Kidney glomerular epithelial cell (primary cell): Measurements from ENCODE around the gene TTC33.
"Not testable (repeated sequence)": the region's sequence is repeated elsewhere in the genome, so short reads cannot be mapped to it uniquely, and the experiment has no call there.

Experiments
- DNase-seq: peaks from one replicate; lab custom pipeline; 2025; lab: John Stamatoyannopoulos, UW

Gene TTC33

GRCh38 chr5:40779561-40779960 lies 23.8 kb upstream of the TTC33 start:
- DNase-seq: no peak

- DNase-seq: no peak
Measured at GRCh38 chr5:40778133-40778532, 22.4 kb upstream of the TTC33 start.

GRCh38 chr5:40776658-40776977 lies 20.9 kb upstream of the TTC33 start:
- DNase-seq: no peak

GRCh38 chr5:40775846-40776657 lies 20.3 kb upstream of the TTC33 start:
- DNase-seq: no peak

GRCh38 chr5:40775085-40775845 lies 19.5 kb upstream of the TTC33 start:
- no peak for DNase-seq

GRCh38 chr5:40774623-40775022 lies 18.9 kb upstream of the TTC33 start:
- no peak for DNase-seq

- no peak for DNase-seq
Measured at GRCh38 chr5:40770764-40771163, 15.0 kb upstream of the TTC33 start.

GRCh38 chr5:40762705-40763104 lies 6.9 kb upstream of the TTC33 start:
- no peak for DNase-seq

- DNase-seq: no peak
Measured at GRCh38 chr5:40757400-40757799, 1.6 kb upstream of the TTC33 start.

- DNase-seq: peak; percentile 76
Measured at GRCh38 chr5:40755093-40755406, 711 bp downstream of the TTC33 start.

- DNase-seq: peak; percentile 45
Measured at GRCh38 chr5:40754381-40755092, 1.2 kb downstream of the TTC33 start.

- DNase-seq: no peak
Measured at GRCh38 chr5:40746703-40747102, 9.1 kb downstream of the TTC33 start.

- no peak for DNase-seq
Measured at GRCh38 chr5:40743771-40744170, 12.0 kb downstream of the TTC33 start.

- no peak for DNase-seq
Measured at GRCh38 chr5:40738502-40738901, 17.3 kb downstream of the TTC33 start.

GRCh38 chr5:40736103-40736875 lies 19.5 kb downstream of the TTC33 start:
- peak; percentile 45 for DNase-seq

GRCh38 chr5:40735609-40736008 lies 20.2 kb downstream of the TTC33 start:
- no peak for DNase-seq

GRCh38 chr5:40734986-40735385 lies 20.8 kb downstream of the TTC33 start:
- DNase-seq: peak; percentile 22

GRCh38 chr5:40733879-40734563 lies 21.7 kb downstream of the TTC33 start:
- DNase-seq: no peak

GRCh38 chr5:40733434-40733833 lies 22.3 kb downstream of the TTC33 start:
- DNase-seq: no peak

- DNase-seq: not testable (repeated sequence)
Measured at GRCh38 chr5:40722497-40722911, 33.3 kb downstream of the TTC33 start.

GRCh38 chr5:40720069-40720468 lies 35.7 kb downstream of the TTC33 start:
- no peak for DNase-seq

- DNase-seq: no peak
Measured at GRCh38 chr5:40717281-40717680, 38.5 kb downstream of the TTC33 start.
